Lung microvascular endothelial cell (primary cell): ENCODE data around the gene SLC43A2. TPM values are rescaled to one million over a fixed set of nuclear protein-coding genes. Genes with fewer than 3 reads are reported as not detected.
A peak's percentile ranks its signal among the peaks of the same experiment; 100 is the strongest.

Experiments used
- DNase-seq, 2 donors: peaks; one replicate each; pipeline versions ENCODE4 v3.0.0 to v3.0.0-alpha.2; 2010; ENCODE audit warnings: low read depth in 2 of 2
- total RNA-seq: library from RNA; depleted of rRNA; stranded (reverse); fragments of >200 nt; gene quantifications from 2 replicates; pipeline ENCODE4 v1.2.1, GENCODE V29; 2014

The SLC43A2 gene
- total RNA-seq, 1 donor from 2014 or later, result 28.2 TPM

DNA sequence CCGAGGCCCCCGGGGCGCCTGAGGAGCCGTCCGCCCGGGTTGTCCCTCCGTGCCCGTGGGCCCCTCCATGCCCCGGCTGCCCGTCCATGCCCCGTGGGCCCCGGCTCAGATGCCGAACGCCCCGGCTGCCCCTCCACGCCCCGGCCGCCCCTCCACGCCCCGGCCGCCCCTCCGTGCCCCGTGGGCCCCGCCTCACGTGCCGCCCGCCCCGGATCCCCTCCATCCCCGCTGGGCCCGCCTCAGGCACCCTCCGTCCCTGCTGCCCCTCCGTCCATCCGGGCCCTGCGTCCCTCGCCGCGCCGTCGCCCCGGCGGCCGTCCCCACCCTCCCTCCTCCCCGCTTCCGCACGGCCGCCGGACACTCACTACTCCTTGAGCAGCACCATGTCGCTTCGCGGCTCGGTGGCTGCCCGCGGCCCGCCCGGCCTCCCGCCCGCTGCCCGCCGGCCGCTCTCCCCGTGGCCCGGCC, 66.4 kb downstream of the SLC43A2 start:
- DNase-seq, result no peak

DNA sequence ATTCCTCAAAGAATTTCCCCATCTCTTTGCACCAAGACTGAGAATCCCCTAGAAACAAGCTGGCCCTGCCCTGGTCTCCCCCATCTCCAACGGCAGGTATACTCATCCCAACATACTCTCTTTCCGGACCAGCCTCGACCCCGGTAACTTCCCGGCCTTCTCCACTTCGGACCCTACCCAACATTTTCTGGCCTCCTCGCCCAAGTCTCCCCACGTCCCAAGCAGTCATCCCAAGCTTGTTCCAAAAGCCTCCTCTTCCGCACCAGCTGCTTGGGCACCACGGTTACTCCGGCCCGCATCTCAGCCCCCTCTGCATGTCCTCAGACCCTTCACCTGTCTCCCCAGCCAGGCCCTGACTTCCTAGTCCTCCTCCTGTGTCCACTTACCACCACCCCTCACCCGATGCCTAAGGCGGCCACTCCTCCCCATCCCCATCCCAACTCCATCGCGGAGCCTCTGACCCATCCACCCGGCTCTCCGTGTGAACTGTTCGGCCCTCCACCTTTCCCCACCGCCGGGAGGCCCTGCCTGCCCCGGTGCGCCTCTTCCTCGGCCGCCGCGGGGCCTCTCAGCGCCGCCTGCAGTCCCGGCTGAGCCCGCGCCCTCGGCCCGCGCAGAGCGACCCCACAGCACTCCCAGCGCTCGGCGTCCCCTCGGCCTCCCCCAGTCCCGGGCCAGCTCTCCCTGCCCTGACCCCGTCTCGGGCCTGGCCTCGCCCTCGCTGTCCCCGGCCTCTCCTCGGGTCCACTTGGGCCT, 67.0 kb downstream of the SLC43A2 start:
- peak; percentile 42 to 61 for DNase-seq

DNA sequence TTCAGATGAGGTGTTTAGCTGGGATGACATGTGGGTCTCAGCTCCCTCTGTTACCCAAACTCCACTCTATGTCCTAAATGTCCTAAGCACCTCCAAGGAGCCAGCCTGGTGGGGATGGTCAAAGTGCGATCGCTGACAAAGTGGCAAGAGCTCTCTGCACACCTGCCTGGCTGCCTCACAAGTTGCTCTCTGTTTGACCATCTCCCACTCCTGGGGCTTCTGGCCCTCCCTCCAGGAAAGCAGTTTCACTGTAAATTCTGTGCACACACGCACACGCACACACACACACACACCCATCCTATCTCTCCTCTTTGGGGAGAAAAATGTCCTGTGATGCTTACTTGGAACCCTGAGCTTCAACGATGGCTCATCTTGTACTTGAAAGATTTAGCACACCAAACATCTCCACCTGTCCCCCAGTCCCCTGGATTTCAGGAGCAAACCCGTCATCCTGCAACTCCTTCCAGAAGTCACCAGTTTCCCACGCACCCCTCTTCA, 67.7 kb downstream of the SLC43A2 start:
- DNase-seq, result no peak

DNA sequence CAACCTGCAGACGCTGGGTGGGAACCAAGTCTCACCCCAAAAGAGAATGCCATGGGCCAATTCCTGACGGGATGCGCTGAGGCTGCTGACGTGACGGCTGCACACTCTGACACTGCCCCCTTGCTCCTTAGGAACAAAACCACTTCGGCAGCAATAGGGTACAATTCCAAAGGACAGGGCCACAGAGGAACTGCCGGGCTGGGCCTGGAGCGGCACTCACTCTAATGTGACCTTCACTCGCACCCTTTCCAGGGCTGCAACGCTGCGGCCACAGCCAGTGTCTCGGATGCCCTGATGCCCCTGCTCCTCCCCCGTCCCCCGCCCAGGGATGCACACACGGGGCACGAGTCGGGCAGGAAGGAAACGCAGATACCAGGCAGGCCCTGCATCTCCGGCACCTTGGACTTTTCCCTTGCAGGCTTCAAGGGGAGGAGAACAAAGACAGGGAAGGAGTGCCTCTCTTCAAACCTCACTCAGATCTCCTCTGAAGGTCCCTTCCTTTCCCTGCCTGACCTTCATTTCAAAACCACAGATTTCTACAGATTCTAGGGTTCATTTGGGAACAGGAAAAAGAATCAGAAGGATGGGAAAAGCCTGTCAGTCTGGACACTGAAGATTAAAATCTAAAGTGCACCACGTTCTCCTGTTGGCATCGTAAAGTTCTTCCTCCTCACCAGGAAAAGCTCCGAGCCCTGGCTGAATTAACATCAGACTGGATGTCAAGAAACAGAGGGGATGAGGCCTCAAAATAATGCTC, 68.4 kb downstream of the SLC43A2 start:
- no peak for DNase-seq

DNA sequence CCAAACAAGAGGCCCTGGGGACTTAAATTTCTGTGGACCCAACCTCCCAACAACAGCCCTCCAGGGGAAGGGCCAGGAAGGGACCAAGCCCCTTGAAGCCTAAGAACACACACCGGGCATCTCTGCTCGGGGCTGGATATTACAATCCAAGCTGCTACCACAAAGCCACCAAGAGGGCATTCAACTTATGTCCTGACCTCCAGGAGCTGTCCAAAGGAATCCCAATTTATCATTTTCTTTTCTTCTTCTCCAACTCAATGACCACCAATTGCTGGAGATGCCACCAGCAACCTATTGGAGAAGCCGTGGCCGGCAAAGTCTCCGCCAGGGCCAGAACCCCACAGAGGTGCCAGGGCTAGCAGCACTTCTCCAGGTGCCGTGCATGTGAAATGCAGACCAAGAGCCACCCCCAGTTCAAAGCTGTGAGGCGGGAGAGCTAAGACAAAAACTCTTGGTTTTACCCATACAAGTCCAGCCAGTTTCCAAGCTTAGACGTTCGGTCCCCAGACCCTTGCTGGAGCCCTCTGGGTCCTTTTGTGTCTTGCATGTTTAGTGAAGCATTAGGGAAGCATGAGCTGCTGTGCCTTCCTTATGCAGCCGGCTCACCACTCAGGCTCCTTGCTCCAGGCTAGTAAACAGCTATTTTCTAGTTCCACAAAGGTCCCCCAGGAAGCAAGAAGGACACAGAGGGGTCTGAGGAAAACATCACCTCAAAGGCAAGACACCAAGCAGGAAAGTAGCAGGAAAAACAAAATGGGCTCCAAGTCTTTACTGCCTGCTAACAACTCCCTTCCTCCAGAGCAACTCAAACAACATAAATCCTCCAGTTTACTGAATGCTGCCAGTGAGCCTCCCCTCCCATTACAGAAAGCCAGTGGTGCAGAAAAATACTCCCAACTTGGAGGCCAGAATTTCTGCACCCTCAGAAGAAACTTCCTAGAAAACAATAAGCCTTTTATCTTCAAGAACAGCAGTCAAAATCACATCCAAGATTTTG, 69.3 kb downstream of the SLC43A2 start:
- DNase-seq, result no peak

DNA sequence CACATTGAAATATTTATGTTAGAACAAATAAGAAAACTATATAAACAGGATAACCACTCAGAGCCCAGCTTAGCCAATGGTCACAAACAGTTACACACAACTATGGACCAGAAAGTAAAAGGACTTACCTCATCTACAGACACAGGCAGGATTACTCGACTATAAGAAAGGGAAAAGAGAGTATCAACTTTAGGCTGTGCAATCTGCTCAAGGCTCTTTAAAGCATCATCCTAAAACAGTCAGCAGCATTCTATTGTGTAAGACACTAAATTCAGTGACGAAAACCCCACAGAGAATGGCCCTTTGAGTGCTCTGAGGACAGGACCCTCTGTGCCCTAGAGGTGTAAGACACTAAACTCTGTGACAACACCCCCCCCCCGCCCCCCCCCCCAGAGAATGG, 70.2 kb downstream of the SLC43A2 start:
- DNase-seq, result no peak

DNA sequence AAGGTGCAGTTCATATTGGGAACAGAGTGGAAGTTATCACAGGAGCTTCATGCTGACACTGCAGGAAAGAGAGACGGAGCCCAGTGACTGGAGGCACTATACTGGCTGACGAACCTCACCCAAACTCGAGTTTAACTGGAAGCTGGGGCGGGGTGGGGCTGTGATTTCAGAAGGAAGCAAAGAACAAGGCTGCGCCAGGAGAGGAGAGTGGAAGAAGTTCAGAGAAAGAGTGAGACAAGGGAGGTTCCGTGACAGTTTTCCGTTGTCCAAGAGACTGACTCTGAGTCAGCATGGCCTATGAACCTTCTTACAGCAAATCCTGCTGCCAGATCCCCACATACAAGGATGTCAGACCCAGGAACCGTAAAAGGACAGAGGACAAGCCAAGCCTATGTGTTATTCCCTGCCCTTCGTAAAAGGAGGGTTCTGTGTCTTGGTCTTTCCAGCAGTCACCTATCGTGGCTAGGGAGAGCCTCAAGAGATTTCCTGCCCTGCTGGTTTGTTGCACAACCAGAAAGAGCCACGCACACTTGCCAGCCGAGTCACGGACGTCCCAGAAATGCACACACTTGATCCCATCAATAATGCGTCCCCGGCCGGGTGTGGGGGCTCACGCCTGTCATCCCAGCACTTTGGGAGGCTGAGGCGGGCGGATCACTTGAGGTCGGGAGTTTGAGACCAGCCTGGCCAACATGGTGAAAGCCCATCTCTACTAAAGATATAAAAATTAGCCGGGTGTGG, 71.1 kb downstream of the SLC43A2 start:
- peak in 1 of 2 donors; percentile 84 for DNase-seq

DNA sequence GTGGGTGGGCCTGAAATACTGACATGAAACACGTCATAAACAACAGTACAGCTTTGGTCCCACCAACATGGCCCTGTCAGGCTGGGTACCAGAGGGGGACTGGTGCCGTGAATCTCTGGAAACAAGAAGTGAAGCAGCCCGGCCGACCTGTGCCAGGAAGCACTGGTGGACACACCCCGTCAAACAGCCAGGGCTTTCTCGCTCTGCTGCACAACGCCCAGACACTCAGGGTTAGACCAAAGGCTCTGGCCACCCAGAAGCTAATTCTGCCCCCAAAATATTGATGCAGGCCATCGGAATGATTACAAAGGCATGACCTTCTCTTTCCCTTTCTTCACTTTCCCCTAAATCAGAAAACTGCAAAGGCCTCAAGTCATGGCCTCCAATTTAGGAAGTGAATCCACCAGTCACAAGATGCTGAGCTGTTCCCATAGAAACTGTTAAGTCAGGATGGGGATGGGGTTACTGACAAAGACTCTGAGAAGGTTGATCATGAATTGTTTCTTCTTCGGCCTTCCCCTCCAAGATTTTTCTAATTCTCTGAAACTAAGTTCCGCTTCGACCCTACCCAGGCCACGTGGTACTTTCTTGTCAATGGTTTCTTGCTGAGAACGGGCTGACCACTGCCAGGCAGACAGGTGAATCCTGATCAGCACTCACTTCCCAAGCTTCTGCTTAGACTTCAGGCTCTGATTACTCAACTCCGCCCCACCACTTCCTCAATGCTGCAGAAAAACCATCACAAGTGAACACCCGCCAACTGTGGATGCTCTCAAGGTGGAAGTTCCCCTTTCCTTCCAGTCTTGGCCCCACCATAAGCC, 72.8 kb downstream of the SLC43A2 start:
- DNase-seq, result no peak

DNA sequence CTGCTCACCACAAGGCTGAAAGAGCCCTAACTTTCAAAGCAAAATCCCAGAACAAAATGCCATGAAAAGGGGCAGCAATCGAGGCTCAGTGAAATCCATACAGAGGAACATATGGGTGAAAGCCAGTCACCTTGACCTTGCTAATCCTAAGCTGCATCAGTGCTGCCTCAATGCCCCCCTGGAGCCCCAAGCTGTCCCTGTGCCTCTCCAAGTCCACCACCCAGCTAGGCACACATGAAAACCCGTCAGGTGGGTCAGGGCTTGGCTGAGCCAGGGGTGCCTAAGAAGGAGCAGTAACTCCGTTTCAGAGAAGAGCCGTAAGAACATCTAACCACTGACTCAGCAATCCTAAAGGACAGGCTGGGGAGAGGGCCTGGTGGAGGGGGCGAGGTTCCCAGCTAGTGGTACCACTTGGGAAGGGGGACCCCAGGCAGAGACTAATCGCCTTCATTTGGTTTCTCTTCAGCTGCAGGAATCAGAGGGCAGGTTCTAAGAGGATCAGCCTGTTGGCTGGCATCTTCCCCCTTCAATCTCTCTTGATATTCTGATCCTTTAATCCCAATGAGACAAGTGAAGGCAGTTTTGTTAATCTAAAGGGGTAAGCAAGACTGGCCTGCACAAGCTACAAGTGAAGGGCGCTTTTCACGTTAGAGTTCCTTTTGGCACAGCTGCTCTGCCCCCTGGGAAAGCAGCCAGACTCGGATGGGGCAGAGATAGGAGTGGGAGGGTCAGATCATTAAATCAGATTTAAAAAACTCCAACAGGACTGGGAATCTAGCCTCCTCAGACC, 73.7 kb downstream of the SLC43A2 start:
- no peak for DNase-seq

DNA sequence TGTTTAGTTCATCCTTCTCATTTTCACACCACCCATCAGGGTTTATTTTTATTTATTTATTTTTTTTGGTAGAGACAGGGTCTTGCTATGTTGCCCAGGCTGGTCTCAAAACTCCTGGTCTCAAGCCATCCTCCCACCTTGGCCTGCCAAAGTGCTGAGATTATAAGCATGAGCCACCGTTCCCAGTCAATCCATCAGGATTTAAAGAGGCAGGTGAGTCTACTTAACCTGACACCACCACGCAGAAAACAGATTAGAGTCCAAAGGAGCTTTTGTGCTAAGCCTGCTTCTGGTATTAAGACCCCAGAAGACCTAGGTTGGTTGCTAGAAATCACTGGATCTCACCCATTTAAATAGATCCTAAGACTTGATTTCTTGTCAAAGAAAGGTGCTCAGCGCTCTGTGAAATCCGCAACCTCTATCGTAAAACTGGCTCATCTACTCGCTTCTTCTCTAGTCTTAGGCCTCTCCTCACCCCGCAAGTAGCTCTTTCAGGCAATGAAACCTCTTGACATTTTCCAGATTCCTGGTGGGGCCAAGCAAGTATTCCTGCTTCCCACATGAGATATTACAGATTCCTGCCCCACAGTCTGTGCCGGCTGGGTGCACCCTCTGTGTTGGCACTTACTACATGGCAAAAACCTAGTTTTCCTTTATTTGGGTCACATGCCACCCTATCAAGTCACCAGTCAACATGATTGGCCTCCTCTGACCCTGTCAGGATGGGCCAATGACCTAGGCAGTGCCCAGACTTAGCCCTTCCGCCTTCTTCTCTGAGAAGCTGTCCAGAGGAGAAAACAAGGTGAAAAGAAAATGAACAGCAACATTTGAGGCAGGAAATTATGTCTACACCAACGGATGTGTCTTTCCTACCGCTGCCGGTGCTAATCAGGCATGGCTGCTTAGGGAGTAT, 75.0 kb downstream of the SLC43A2 start:
- peak in 1 of 2 donors; percentile 37 for DNase-seq

DNA sequence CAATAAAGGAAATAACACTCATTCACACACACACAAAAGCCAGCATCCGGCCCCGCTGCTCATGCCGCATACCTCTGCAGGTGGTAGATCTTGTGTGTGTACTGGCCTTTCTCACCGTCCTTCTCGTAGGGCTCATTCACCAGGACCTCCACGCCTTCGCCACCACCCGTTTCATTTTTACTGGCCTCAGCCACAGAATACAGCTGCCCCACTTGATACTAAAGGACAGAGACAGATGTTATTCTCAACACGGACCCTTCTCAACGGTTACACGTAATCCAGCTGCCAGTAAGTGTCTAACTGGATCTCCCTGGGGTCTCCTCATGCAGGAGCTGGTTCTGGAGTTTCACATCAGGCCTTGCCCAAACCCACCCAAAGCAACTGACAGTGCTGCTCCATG, 75.7 kb downstream of the SLC43A2 start:
- DNase-seq, result no peak

DNA sequence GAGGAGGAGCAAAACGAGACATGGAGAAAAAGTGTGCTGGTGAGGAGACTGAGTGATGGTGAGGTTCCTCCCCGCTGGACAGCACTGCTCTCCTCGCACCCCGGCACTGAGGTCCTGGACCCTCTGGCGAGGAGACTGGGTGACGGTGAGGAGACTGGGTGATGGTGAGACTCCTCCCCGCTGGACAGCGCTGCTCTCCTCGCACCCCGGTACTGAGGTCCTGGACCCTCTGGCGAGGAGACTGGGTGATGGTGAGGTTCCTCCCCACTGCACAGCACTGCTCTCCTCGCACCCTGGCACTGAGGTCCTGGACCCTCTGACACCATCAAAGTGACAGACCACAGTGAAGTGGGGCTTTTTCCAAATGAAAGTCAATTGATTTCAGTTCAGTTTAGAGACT, 76.9 kb downstream of the SLC43A2 start:
- DNase-seq, result no peak

DNA sequence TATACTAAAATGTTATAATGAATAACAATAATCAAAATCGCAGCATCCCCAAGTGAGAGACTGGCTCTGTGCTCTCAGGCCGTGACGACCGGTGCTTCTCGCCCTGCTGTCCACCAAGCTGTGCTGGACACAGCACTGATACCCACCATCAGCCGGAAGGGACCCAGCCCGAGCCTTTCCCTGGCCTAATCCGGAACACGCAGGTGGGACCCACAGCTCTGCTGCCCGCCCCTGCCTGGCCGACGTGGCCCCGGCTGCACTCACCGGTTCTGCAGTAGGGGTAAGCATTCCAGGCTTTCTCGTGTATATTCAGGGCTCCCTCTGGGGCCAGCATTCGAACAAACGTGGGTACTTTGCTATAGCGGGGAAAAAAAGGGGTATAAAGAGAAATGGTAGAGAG, 80.6 kb downstream of the SLC43A2 start:
- no peak for DNase-seq

DNA sequence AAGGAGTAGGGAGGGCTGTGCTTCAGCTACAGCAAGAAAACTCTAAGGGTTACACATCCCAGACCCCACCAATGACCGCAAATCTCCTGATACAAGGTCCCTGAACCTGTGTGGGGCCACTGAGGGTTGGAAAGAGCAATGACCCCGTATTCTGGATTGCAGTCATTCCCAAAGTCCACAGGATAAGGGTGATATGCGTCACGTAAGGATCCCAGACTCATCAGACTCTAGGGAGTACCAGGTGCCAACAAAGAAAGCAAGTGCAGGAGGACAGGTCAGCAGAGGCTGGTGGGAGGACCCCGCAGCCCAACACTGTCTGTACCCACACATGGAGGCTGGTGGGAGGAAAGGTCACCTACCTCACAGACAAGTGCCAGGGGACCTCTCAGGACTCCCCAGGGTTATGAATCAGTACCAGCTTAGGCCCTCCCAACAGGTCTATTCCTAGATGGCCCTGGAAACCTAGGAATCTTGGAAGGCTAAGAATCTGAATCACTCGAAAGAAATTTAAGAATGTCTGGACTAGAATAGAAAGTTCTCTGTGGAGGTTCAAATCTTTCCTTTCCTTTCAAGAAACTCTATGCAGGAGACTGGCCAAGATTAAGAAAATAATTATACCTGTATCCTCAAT, 82.2 kb downstream of the SLC43A2 start:
- no peak for DNase-seq

DNA sequence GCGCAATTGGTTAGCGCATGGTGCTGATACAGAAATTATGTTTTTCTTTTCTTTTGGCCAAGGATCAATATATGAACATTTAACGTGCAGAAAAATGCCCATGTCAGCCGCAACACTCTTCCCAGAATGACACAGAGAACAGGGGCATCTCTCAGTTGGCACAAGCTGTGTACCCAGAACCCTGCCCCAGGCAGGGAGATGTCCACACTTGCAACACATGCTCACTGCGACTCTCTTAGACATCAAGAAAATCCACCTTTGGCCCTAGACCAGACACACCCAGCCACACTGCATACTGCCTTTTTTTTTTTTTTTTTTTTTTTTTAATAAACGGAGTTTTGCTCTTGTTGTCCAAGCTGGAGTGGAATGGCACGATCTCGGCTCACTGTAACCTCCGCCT, 83.0 kb downstream of the SLC43A2 start:
- no peak for DNase-seq

DNA sequence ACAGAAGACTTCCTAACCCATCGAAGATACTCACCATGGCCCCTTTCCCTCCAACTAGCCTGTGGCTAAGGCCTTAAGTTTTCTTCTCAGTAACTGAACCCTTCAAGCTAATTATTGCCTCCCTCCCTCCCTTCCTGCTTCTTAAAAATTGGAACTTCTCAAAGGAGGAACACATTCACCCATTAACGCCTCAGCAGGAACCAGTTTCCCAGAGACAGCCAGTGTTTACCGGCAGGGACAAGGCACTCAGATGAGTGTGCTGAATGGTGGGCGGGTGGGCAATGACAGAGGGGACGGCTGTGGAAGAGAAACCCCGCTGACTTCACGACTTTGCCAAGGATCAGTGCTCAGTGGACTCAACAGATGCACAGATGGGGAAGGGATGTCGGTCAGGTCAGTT, 86.3 kb downstream of the SLC43A2 start:
- DNase-seq, result no peak

DNA sequence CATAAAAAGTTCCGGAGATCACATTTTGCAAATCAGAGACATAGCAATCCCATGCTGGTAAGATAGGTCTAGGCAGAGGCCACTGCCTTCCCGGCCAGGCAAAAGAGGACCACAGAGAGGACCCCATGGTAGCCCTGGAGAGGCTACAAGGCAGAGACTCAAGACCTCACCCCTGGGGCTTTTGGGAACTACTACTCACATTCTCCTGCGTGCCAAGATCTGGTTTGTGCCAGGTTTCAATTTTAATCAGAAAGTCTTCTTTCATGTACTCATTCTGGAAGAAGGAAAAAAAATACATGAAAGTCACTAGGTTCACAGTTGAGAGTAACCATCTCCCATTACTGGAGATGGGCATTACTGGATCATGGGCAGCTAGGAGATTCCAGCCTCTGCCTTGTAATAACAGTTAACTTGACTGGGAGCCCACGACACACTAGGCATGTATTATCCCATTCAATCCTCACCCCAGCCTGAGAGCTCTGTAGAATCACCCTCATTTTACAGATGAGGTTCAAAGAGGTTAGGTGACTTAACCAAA, 87.2 kb downstream of the SLC43A2 start:
- no peak for DNase-seq
